ENCODE data around the gene CARMIL1. TPM values are rescaled to one million over a fixed set of nuclear protein-coding genes. Genes with fewer than 3 reads are reported as not detected.

The CARMIL1 gene
- total and polyA plus RNA-seq, 10 of the 15 experiments (the other 5 are each of a cell fraction or from before 2014, with no cell fraction given): 6.4 to 18.1 (median 10.3) TPM

- BruUV-seq (replicated peaks): no TSS peak
- ATAC-seq (no peak), FAIRE-seq (no peak), DNase-seq (ENCODE audit: low read depth, low spot score) (no peak)
- H3K79me2 ChIP-seq (ENCODE audit: control insufficient read depth, insufficient read depth, low read length): no peaks in the 10 kb centered on the region
- no peaks in the 10 kb centered on the region for H3K36me3 ChIP-seq (ENCODE audit: control insufficient read depth in 2 of 2, insufficient read depth in 2 of 2, low read length in 1 of 2)
- no peaks in the 10 kb centered on the region for H4K20me1 ChIP-seq (ENCODE audit: control insufficient read depth, insufficient read depth)
- H3K9me3 ChIP-seq (replicated peaks; ENCODE audit: control insufficient read depth, insufficient read depth, low read length): no peaks in the 10 kb centered on the region
- no peak overlapping the region for H2AFZ ChIP-seq (ENCODE audit: control insufficient read depth, low read depth, low read length)
- H3K4me1 ChIP-seq (ENCODE audit: control insufficient read depth, insufficient read depth, low read length): no peaks in the 10 kb centered on the region
- in situ Hi-C loops (cut with MboI): loop anchor here (5.0 kb wide), 1 partner anchor 214 kb away; no protein-coding TSS in a partner anchor
- RAD21 ChIA-PET (ENCODE audit: unreplicated experiment): interaction anchor here (0.6 to 9.9 kb wide), 7 partner anchors 44 to 243 kb away, joined by 3 to 219 read pairs (median 3); partner anchors contain the start of gene CARMIL1
- POLR2A ChIA-PET: interaction anchor here (0.6 to 0.8 kb wide), 2 partner anchors 10 to 209 kb away, joined by 5 read pairs; no protein-coding TSS in a partner anchor
- H3K4me3 ChIP-seq: no peak overlapping the region
- H3K27ac ChIP-seq (ENCODE audit: control insufficient read depth, insufficient read depth): no peak overlapping the region
- no peaks in the 10 kb centered on the region for H3K27me3 ChIP-seq (replicated peaks in 1 of 2; ENCODE audit: control insufficient read depth in 2 of 2, insufficient read depth in 2 of 2, low read length in 1 of 2)
- H3K4me2 ChIP-seq (ENCODE audit: control insufficient read depth, insufficient read depth): no peak overlapping the region
- SMC1A ChIA-PET (ENCODE audit: uncharacterized antibody, unreplicated experiment): interaction anchor here (0.6 to 8.0 kb wide), 6 partner anchors 108 to 232 kb away, joined by 3 to 191 read pairs (median 4); partner anchors contain the start of gene CARMIL1
- TF ChIP-seq NR2F1 (conservative IDR thresholded peaks at IDR 0.05) (no peak), EGR1 (IDR thresholded peaks at IDR 0.05; ENCODE audit: borderline replicate concordance in 1 of 2, low read depth in 2 of 2, low read length in 2 of 2) (no peak), GATAD2B (conservative IDR thresholded peaks at IDR 0.05; ENCODE audit: low read depth) (no peak), SUPT20H (IDR thresholded peaks at IDR 0.05; ENCODE audit: borderline replicate concordance, control insufficient read depth, low read depth, low read length) (no peak), SIN3A (IDR thresholded peaks at IDR 0.05; ENCODE audit: low read depth, low read length) (no peak), MEF2A (IDR thresholded peaks at IDR 0.05; ENCODE audit: insufficient read depth, low read depth, low read length) (no peak), EZH2 (IDR thresholded peaks at IDR 0.05; ENCODE audit: borderline replicate concordance, control insufficient read depth, low read depth, low read length) (no peak), HDAC6 (IDR thresholded peaks at IDR 0.05; ENCODE audit: unreplicated experiment) (no peak)
- TF ChIP-seq, protein P1, sequence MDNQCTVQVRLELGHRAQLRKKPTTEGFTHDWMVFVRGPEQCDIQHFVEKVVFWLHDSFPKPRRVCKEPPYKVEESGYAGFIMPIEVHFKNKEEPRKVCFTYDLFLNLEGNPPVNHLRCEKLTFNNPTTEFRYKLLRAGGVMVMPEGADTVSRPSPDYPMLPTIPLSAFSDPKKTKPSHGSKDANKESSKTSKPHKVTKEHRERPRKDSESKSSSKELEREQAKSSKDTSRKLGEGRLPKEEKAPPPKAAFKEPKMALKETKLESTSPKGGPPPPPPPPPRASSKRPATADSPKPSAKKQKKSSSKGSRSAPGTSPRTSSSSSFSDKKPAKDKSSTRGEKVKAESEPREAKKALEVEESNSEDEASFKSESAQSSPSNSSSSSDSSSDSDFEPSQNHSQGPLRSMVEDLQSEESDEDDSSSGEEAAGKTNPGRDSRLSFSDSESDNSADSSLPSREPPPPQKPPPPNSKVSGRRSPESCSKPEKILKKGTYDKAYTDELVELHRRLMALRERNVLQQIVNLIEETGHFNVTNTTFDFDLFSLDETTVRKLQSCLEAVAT (IDR thresholded peaks at IDR 0.05): no peak
- intact Hi-C loops (cut with micrococcal nuclease; ENCODE audit: unreplicated experiment): no loop called here
- no peak overlapping the region for H3K9ac ChIP-seq (ENCODE audit: control insufficient read depth, insufficient read depth, low read length)
- CTCF ChIA-PET: interaction anchor here (10.5 to 14.5 kb wide), 2 partner anchors 212 to 222 kb away, joined by 287 to 362 read pairs; partner anchors contain the start of gene CARMIL1
- WGBS (ENCODE audit: insufficient coverage, insufficient replicate concordance, low lambda C conversion rate, missing lambda C conversion rate): 31% methylated on average over 8 of the region's 8 CpGs
These were observed 206.8 kb downstream of the CARMIL1 start for GRCh38 chr6:25485821-25486534.
